HG02870 (cell line): Measurements from ENCODE around the gene PGM2L1.
"Not testable (repeated sequence)": the region's sequence is repeated elsewhere in the genome, so short reads cannot be mapped to it uniquely, and the experiment has no call there.

Source experiments
- ATAC-seq: cut with Tn5 transposase; IDR thresholded peaks from one replicate; pipeline ENCODE4 v1.9.1; 2021; ENCODE audit warnings: mild to moderate bottlenecking, moderate library complexity; ENCODE audit not compliant: unreplicated experiment

Gene PGM2L1

DNA sequence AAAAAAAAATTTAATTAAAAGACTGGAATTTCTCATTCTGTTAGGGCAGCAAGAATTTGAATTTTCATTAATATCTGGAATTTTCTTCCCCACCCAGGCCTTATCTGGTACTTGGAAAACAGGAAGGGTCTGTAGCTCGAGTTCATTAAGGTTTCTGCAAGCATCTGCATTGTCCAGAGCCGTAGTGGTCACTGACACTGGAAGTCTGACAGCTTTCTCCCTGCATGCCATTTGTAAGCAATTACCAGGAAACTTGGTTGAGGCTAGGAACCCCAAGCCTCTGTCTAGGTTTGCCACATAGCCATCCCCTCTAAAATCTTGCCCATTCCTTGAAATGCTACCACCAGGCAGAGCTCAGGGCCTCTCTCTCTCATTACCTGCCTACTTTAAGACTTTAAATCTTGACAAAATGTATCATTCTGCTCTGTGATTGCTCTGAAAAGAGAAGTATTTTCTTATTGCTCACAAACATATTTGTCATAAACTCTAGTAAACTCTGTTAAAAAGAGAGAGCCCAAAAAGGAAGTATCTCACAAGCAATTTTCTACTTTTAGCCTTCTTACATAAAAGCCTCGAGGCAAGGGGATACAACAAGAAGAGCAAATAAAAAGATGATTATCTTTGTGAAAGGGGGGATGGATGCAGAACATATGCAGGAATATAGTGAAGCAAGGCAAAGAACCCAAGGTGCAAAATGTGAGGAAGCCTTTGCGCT, 5.5 kb upstream of the PGM2L1 start:
- ATAC-seq: no peak

DNA sequence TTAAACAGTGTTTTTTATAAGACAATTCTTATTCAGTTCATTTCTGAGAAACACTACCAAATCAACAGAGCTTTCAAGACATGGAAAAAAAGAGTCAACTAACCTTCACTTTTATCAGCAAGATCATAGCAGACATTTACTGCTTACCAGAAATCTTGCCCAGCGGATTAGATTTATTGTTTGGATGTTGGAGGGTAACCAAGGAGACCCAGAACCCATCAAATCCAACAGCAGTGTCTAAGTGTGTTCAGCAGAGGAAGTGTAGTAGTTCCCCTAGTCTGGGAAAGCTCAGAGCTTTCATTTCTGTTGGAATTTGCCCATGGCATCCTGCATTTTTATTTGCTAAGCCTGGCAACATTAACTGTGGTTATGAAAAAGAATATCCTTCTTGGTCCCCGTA, 2.4 kb upstream of the PGM2L1 start:
- no peak for ATAC-seq

DNA sequence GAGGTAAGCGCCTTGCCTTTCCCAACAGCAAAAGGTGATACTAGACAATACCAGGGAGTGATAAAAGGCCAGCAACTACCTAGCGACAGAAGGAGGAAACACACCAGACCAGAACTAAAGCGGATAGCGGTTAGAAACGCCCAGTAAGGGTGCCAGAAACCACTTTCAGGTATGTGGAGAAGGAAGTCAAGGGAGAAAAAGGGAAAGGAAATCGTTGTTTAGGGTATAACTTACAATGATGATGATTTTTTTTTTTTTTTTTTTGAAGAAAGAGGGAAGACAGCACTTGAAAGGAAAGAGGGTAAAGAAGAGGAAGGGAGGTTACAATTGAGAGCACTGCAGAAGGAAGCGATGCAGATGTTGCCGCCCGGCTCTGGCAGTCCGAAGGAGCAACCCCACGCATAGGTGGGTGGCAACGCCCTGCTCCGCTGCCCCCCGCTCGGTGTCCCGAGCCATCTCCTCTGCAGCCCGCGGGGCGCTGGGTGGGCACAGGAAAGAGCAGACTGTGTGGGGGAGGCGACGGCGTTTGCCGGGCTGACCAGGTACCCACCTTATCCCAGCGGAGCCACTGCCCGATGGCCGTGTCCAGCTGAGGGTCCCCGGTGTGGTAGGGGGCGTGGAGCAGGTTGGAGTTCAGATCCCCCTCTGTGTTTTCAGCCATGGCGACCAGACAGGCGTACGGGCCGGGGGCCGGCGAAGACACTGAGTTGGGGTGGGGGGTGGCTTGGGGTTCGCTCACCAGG, 561 bp downstream of the PGM2L1 start:
- no peak for ATAC-seq

DNA sequence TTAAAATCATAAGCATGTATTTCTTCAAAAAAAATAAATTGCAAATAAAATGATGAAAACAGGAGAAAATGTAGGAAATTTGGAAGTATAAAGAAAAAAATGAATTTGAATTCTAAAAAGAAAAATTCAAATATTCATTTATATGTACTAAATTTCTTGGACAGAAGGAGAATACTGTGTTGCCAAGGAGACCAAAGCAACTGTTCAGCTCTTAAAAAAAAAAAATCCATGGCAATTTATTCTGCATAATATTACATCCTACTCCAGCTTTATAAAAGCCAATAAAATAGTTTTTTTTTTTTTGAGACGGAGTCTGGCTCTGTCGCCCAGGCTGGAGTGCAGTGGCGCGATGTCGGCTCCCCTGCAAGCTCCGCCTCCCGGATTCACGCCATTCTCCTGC, 6.0 kb downstream of the PGM2L1 start:
- ATAC-seq: no peak

DNA sequence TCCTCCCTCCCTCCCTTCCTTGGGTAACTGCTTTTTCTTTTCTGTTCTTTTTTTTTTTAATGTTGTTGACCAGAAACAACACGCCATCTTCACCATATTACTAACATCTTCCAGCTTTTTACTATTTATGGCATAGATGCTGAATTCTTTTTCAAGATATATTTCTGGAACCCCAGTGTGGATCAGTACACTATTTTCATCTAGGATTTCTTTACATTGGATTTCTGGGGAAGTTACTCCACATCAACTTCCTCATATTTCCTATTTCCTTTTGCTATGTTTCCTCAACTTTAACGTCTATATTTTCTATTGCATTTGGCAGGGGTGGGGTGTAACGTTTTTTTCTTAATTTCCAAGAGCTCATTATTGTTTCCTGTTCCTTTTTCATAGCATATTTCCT, 7.0 kb downstream of the PGM2L1 start:
- no peak for ATAC-seq

DNA sequence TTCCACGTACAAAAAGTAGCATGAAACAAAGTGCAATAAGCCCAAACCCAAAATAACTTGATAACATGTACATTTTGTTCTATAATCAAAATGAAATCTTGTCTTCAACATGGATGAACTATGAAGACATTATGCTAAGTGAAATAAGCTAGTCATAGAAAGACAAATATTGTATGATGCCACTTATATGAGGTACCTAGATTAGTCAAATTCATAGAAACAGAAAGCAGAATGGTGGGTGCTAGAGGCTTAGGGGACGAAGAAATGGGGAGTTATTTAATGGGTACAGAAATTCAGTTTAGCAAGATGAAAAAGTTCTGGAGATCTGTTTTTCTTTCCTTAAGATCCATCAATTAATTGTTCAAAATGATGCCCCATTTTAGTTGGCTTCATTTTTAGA, 7.5 kb downstream of the PGM2L1 start:
- ATAC-seq: no peak

DNA sequence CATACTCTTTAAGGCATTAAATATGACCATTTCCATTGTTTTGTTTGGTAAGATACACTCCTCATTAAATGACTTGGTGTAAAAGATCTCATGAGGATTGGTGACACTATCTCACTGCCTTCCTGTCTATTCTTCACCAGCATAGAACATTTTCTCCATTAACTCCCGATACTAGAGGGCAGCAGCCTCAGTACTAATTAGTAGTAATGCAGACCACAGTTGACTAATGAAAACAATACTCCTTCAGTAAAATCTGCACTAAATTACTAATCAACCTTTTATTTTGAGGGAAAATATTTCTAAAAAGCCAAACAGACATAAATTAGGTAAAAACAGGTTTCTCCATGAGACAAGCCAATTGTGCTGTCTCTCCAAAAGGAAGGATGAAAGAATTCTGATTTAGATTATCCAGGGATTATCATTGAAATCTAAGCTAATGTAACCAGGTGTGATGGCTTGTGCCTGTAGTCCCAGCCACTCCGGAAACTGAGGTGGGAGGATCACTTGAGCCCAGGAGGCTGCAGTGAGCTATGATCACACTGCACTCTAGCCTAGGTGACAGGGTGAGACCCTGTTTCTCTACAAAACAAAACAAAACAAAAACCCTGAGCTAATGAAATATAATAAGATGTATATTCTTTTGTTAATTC, 9.4 kb downstream of the PGM2L1 start:
- no peak for ATAC-seq

DNA sequence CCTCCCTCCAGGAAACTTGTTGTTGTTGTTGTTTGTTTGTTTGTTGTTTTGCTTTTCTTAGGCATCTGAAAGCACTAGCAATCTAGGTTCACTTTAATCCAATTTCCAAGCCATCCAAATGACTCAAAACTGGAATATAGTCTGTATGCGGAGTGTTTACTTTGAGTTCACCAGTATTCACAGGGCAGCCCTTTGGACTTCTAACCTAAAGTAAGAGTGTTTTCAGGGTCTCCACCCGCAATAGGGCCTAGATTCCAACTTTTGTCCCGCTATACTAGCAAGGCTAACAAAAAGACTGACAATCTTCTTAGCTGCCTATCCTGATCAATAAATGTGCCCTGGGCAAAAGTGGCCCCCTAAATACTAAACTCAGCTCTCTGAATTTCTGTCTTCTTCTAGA, 13.6 kb downstream of the PGM2L1 start:
- ATAC-seq: no peak

DNA sequence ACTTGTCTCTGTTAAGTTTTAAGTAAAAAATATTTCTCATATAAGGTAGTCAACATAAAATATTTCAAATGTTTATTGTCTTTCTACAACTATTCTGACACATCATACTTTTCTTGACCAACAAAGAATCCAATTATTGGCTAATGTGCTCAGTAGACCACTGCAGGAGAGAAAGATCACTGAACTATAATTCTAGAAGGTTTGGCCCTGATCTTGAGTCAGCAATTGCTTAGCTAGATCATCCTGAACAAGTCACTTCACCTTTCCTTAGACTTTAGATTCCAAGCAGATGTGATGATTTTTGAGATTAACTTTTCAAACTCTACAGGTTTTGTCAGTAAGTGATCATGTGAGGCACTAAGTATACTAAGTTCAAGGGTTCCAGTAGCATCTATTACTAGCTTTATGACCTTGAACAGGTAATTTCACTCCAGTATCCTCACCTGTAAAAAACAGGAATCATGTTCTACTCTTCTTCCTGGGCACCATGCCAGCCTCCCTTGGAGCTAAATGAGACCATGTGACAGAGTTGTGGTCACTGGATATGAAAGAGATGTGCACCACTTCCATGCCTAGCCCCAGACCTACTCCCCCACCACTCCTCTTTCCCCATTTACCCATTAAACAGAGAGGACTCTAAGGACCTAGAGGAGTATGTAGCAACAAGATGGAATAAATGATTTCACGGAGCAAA, 17.3 kb downstream of the PGM2L1 start:
- no peak for ATAC-seq

DNA sequence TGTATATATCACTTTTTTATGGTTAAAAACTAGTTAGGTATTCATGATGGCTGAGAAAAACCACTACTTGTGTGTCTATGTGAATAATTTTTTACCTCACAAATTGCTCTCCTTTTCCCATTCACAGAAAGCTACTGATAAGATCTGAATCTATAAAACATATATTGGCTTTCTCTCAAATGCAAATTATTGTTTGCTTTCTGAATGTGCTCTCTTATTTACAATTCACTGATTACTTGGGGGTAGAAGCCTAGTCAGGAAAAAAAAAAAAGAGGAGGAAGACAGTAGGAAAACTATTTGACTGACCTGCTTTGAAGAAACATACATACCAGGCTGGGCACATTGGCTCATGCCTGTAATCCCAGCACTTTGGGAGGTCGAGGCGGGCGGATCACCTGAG, 20.5 kb downstream of the PGM2L1 start:
- no peak for ATAC-seq

DNA sequence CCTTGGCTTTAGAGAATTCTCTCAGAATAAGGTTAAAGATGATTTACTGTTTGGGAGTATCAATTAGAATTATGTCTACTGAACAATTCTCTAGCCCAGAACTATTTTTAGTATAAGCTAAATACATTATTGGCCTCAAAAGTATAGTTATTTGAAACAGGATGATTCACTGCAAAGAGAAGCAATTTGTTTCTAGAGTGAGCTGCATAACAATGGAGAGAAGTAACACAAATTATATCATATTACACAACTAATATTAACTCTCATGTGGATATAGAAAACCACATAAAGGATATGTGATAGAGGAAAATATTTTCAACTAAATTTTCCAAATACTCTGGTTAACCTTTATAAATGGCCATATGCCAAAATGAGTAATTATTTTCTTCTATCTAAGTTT, 24.9 kb downstream of the PGM2L1 start:
- ATAC-seq: no peak

DNA sequence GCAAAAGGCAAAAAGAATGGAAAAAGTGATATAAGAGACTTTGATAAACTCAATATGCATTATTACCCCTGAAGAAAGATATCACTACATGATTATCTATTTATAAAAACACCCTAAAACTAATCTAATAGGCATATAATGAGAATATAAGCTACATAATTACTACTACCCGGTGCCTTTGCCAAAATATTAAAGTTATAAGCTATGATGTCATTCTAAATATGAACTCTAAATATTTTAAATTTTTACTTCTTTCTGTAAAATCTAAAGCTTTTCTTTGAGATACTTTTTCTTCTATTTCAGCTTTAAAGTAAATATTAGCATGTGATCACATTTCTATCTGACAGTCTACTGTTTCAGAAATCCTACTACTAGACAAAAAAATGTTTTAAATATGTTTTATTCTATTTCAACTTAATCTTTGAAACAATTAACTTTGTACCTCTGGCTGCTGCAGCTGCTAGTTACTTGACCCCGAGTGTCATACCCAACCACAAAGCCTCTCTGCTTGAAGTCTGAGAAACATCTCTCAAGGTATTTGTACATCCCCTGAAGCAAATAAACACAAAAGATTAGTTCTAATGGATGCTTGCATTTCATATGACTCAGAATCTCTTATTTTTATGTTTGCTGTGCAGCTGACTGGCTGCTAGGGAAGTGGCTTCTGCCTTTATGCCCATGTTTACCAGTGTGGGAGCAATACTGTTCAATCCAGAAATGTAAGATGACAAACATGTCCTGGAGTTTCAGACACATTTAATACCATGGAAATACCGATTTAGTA, 26.8 kb downstream of the PGM2L1 start:
- no peak for ATAC-seq

DNA sequence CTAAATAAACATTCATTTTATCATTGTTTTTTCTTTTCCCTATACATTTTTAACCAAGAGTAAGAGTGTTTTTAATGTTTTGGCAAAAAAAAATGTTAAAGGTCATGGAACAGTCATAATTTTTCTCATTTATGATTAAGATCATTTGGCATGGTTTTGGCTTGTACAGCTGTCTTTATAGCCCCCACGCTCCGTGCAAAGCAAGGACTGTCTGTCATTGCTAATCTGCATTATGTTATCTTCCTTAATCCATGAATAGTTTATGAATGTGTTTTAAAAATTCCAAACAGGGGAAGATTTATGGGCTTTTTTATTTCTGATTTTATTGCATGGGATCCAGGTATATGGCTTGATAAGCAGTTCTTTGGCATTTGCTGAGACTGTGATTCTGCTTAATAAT, 28.1 kb downstream of the PGM2L1 start:
- no peak for ATAC-seq

DNA sequence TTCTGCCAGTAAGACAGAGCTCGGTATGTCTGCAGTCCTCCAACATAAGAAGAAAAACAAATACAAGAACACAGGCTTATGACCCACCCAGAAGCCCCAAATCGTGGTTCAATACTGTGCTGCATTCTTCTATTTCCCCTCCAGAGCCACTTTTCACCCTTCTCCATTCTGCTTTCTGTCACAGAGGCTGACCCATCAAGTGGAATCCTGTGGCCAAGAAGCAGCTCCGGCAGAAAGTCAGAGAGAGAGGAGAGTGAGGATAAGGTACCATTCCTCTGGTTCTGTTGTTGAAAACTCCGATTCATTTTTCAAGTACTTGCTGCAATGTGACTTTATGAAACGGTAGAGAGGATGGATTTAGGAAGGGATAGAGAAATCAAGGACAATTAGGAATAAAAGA, 30.4 kb downstream of the PGM2L1 start:
- ATAC-seq: no peak

DNA sequence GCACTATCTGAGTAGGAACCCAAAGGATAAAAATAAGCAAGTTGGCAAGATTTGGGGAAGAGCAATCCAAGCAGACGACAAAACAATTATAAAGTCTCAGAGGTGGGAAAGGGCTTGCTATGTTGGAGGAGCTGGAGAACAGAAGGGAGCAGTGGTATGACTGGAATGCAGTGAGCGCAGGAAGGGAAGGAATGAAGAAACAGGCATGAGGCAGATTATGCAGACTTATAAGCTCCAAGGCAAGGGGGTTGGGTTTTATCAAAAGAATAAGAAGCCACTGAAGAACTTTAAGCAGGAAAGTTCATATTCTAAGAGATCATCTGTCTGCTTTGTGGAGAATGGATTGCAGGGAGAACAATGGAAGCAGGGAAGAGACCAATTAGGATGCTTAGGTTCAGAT, 31.7 kb downstream of the PGM2L1 start:
- ATAC-seq: no peak

DNA sequence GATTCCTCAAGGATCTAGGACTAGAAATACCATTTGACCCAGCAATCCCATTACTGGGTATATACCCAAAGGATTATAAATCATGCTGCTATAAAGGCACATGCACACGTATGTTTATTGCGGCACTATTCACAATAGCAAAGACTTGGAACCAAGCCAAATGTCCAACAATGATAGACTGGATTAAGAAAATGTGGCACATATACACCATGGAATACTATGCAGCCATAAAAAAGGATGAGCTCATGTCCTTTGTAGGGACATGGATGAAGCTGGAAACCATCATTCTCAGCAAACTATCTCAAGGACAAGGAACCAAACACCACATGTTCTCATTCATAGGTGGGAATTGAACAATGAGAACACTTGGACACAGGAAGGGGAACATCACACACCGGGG, 32.4 kb downstream of the PGM2L1 start:
- not testable (repeated sequence) for ATAC-seq

DNA sequence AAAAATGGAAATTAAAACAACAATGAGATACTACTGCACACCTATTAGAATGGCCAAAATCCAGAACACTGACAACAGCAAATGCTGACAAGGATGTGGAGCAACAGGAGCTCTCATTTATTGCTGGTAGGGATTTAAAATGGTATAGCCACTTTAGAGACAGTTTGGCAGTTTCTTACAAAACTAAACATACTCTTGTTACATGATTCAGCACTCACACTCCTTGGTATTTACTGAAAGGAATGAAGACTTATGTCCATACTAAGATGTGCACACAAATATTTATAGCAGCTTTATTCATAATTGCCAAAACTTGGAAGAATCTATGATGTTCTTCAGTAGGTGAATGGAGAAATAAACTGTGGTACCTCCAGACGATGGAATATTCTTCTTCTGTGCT, 40.8 kb downstream of the PGM2L1 start:
- no peak for ATAC-seq

DNA sequence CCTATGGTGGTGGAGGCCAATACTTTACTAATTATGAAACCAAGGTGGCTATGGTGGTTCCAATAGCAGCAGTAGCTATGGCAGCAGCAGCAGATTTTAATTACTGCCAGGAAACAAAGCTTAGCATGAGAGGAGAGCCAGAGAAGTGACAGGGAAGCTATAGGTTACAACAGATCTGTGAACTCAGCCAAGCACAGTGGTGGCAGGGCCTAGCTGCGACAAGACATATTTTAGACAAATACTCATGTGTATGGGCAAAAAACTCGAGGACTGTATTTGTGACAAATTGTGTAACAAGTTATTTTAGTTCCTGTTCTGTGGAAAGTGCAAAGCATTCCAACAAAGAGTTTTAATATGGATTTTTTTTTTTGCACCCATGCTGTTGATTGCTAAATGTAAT, 42.6 kb downstream of the PGM2L1 start:
- ATAC-seq: no peak

DNA sequence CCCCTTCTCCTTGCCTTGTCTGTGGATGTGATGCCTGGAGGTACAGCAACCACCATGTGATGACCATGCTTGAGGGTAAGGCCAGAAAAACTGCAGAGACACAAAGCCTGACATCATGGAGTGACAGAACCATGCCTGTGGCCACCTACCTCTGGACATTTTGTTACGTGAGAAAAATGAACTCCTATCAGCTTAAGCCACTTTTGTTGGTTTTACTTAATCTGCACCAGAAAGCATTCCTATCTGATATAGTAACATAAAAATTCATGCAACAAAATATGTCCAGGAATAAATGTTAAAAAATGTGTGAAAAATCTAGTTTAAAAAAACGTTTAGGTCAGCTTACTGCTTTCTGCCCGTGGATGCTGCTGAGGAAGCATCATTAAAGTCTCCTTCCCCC, 44.2 kb downstream of the PGM2L1 start:
- no peak for ATAC-seq

DNA sequence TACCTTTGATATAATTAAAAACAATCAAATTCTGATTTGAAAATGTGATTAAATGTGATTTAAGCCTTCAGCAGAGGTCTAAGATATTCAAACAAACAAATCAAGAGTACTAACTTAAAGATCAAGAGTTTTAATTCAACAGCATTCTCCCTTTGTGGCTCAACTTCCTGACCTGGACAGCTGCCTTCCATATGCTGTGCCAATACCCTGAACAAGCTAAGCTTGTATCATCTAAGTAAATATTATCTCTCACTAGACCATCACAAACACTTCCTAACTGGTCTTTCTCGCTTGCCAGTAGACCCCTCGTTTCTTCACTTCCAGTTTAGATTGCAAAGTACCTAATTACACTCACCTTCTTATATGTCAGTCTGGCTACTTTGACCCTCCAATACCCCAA, 50.9 kb downstream of the PGM2L1 start:
- ATAC-seq: no peak

DNA sequence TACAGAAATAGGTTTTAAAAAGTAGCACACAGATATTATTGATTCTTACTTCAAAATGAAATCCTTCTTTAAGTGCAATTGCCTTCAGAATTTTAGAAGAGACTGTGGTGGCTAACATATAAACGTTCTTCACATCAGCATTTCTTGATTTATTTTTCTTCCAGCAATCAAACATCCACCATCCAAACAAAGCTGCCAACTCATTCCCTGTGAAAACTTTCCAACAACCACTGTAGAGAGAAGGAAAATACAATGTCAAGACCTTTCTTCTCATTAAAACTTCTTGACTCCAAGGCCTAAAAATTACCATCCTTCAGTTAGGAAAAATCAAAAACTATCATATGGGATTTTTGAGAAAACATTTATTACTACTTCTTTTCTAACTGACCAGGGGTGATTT, 52.8 kb downstream of the PGM2L1 start:
- no peak for ATAC-seq
